GM21786 (cell line): ENCODE results near the gene ARHGEF12.

Source experiments
- ATAC-seq: cut with Tn5 transposase; IDR thresholded peaks from one replicate; pipeline ENCODE4 v1.9.1; 2021; ENCODE audit not compliant: unreplicated experiment

ARHGEF12 gene

DNA sequence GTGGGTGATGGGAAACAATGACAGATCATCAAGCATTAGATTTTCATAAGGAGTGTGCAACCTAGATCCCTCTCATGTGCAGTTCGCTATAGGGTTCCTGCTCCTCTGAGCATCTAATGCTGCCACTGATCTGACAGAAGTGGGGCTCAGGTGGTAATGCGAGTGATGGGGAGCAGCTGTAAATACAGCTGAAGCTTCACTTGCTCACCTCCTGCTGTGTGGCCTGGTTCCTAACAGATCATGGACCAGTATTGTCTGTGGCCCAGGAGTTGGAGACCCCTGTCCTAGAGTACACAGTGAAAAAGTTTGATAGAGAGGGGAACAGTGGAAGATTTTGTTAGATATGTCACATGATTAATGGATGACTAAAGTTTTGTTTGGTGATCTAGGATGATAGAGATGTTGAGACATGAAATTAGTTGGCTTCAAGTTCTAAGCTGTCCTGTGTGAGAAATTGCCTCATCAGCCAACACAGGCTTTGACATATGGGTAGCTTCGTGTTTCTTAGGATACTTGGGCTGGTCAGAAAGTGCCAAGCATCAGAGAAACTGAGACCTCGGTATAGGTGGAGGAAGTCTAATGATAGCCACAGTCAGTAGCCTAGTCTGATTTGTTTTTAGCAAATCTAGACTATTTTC lies 47.4 kb downstream of the ARHGEF12 start:
- no peak for ATAC-seq

DNA sequence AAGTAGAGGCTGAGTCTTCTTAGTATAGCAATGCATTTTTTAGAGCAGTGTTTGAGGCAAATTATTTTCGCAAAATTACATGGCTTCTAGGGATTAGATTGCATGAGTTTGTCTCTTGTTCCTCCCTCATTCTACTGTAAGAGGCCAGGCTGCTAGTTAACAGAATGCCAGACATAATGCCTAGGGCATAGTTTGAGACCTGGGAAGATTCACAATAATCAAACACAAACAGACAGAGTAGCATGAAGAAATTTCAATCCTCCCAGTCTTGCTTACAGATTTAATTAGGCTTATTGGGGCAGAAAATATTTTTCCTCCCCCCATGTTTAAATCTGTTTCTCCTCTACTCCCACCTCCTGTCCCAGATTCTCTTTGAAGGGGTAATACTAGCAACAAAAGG lies 48.3 kb downstream of the ARHGEF12 start:
- ATAC-seq, result no peak

- ATAC-seq, result no peak
These were observed 48.9 kb downstream of the ARHGEF12 start for GRCh38 chr11:120385110-120385509.

DNA sequence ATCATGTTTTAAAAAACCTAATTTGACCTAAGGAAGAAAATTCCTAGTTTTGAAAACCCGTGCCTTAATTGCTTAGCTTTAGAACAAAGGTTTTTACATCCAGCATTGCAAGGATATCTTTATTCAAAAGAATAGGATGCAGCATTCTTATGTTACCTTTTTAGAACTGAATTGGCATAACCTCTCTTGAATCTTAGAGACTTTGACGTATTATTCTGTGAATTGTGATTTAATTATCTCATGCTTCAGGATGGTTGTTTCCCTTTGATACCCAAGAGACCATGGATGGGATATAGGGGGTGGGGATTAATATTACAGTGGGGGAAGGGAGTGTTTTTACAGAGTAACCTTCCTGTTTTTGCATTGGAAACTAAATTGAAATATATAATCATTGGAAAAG lies 49.4 kb downstream of the ARHGEF12 start:
- no peak for ATAC-seq

- no peak for ATAC-seq
These were observed 50.1 kb downstream of the ARHGEF12 start for GRCh38 chr11:120386318-120386717.

- no peak for ATAC-seq
These were observed 50.7 kb downstream of the ARHGEF12 start for GRCh38 chr11:120386774-120387371.

GRCh38 chr11:120388261-120388660 lies 52.0 kb downstream of the ARHGEF12 start:
- no peak for ATAC-seq

DNA sequence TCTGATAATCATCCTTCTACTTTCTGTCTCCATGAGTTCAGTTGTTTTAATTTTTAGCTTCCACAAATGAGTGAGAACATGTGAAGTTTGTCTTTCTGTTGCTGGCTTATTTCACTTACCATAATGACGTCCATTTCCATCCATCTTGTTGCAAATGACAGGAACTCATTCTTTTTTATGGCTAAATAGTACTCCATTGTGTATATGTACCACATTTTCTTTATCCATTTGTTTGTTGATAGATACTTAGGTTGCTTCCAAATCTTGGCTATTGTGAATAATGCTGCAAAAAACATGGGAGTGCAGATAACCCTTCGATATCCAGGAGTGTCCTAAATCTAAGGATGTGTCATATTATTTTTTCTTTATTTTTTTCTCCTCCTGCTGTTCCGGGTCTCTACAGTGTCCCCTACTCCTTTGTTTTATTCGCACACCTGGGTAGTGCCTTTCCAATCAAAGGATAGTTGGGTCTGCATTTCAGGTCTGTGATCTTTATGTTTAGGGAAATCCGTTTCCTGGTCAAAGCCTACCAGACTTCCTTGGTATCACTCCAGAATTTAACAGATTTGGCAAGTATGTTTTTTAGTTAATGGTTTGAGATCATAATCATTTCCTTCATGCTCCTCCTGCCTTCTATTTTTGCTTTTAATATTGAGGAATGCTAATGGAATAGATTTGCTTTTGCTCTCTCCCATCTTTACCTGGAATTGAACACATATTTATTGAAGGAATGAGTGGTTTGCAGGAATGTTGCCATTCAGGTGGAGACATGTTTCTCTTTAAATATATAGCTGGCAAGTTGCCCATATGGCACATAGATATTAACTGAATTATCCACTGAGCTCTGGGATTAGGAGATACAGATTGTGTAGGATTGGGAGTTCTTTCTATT lies 53.7 kb downstream of the ARHGEF12 start:
- no peak for ATAC-seq

DNA sequence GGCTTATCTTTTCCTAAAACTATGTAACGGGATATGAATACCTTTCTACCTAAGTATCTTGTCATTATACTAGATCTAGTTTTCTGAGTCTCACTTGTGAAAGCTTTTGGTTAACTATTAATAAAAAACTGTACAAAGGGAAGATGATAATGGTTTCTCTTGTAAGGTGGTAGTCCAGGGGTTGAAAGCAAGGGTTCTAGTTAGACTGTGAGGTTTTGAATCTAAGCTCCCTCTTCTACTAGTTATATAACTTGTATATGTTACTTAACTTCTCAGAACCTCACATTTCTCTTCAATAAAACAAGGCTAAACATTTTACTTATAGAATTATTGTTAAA lies 54.3 kb downstream of the ARHGEF12 start:
- ATAC-seq, result no peak

DNA sequence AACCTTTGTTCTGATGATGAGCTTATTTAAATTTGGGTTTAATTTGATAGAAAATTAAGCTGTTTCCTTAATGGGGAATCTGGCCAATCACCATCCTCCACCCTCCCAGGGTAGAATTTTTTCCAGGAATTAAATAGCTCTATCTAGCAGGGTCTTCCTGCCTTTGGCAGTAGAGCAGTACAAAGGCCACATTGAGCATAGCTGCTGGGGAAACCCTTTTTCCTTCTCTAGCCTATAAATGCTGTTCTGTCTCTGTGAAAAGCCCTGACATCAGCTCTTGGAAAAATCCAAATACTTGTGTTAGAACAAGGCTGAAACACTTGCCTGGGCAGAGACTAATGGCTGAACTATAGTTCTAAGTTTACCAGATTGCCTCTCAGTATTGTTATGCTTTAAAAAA lies 55.1 kb downstream of the ARHGEF12 start:
- ATAC-seq, result no peak

DNA sequence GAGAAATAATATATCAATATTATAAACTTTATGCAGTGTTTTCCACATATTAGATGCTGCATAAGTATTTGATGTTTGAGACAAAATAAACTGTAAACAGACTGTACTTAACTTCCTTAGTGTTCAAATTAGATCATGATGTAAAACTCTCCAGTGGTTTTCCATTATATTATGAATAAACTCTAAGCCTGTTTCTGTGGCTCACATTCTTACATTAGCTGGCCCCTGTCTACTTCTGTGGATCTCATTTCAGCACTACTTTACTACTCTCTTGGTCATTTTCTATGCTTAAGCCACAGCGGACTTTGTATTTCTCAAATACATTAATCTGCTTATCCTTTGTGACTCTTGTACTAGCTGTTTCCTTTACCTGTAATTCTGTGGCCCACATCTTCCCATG lies 55.6 kb downstream of the ARHGEF12 start:
- no peak for ATAC-seq

DNA sequence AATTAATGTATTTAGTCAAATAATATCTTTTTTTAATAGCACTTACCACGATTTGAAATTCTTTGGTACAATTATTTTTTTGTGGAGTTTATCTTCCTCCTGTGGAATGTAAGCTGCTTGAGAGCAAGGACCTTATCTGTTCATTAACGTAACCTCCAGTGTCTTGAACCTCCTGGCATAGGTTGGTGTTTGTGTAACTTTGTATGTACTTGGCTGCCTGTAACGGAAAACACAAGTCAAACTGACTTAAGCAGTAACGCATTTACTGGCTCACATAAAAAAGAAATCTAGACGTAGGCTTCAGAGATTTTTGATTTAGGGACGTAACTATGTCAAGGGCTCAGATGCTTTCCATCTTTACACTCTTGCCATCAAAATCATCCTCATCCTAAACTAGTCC lies 56.1 kb downstream of the ARHGEF12 start:
- ATAC-seq, result no peak

DNA sequence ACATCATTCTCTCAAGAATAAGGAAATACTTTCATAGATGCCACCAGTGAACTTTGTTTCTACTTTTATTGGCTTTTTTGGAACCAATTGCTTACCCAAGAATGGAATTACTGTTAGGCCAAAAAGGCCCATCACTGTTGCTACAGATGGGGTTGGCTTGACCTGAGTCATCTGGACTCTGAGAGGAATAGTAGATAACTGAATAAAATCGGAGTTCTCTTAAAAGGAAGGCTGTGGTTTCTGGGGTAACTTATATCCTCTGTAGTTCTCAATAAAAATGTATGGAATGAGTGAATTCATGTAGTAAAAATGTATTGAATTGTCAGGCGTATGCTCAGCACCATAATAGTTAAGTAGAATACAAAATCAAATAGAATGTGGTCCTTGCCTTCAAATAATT lies 56.6 kb downstream of the ARHGEF12 start:
- no peak for ATAC-seq

GRCh38 chr11:120394119-120394518 lies 57.9 kb downstream of the ARHGEF12 start:
- ATAC-seq, result no peak

- no peak for ATAC-seq
These were observed 59.6 kb downstream of the ARHGEF12 start for GRCh38 chr11:120395778-120396177.

GRCh38 chr11:120398132-120398531 lies 61.9 kb downstream of the ARHGEF12 start:
- no peak for ATAC-seq

GRCh38 chr11:120399307-120399706 lies 63.1 kb downstream of the ARHGEF12 start:
- ATAC-seq, result no peak

- ATAC-seq, result no peak
These were observed 64.6 kb downstream of the ARHGEF12 start for GRCh38 chr11:120400564-120401364.

DNA sequence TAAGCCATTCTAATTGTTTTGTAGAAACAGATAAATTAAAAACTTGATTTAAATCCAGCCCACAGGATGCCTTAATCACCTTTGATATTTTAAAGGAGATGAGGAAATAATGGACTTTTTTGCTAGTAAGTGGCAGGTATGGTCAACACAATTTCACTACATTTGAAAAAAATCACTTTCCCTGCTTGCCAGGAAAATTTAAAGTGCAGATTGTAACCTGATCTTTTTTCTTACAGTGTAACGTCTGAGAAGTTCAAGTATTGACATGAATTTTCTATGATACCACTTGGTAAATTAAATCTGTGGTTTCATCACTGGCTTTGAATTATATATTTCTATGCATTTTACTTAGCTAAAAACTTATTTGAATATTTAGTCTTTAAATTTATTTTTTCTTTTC lies 65.3 kb downstream of the ARHGEF12 start:
- no peak for ATAC-seq

DNA sequence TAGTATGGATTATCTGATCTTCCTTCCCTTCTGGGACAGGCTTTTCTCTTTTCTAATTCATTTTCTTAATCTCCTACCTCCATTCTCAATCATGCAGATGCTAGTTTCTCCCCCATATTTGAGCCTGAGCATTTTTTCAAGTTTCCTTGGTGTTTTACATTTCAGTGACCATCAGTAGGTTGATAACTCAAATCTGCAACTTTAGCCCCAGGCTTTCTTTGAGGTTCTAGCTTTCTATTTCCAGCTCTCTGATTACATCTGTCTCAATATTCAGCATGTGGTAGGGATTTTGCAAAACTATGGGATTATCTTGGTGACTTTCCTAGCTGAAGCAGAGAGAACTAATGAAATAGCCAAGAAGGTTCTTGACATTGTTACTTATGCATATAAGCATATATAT lies 67.8 kb downstream of the ARHGEF12 start:
- ATAC-seq, result no peak

DNA sequence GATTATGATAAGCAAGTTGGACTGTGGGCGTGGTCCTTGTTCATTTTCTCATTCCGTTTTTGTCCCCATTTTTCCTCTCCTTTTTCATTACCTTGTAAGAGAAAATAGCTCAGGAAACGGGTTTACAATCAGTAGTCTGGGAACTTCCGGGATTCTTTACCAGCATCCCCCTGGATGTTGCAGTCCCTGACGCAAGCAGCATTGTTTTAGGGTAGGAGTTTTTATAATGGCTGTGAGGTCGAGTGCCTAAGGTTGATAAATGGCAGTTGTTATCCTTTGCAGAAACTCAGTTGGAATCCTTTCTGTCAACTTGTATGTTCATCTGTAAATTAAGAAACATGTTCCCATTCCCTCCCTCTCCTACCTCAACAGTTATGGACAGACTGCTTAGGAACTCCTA lies 68.3 kb downstream of the ARHGEF12 start:
- ATAC-seq, result no peak
